Fibroblast of lung (primary cell): ENCODE results near the gene HELLS.

Experiments
- EZH2 ChIP-seq: IDR thresholded peaks from 2 replicates; pipeline ENCODE4 v1.5.1; 2012; ENCODE audit warnings: low read length, control low read depth, mild to moderate bottlenecking; ENCODE audit errors: missing control alignments
- TF ChIP-seq, protein P1 (sequence below), 2 donors: IDR thresholded peaks in 1 of 2; conservative IDR thresholded peaks in 1 of 2; 1 replicate in 1 of 2; 2 replicates in 1 of 2; pipeline ENCODE4 v1.5.1; 2011 to 2012; ENCODE audit warnings: low read length in 2 of 2, control low read depth in 1 of 2, inconsistent platforms in 1 of 2, low read depth in 1 of 2, mild to moderate bottlenecking in 1 of 2

DNA sequence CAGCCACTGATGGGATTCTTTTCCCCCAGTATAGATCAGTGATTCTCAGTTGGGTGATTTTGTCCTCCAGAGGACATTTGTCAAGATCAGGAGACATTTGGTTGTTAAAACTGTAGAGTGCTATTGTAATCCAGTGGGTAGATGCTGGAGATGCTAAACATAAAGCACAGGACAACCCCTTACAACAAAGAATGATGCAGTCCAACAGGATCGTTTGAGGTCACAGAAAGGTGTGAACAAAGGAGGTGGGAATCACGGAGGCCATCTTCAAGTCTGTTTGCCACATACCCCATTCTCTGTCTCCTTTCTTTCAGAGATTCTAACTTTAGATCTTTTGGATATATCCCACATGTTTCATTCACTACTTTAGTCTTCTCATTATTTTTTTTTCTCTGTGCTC, 69.0 kb downstream of the HELLS start:
- TF ChIP-seq, protein P1, sequence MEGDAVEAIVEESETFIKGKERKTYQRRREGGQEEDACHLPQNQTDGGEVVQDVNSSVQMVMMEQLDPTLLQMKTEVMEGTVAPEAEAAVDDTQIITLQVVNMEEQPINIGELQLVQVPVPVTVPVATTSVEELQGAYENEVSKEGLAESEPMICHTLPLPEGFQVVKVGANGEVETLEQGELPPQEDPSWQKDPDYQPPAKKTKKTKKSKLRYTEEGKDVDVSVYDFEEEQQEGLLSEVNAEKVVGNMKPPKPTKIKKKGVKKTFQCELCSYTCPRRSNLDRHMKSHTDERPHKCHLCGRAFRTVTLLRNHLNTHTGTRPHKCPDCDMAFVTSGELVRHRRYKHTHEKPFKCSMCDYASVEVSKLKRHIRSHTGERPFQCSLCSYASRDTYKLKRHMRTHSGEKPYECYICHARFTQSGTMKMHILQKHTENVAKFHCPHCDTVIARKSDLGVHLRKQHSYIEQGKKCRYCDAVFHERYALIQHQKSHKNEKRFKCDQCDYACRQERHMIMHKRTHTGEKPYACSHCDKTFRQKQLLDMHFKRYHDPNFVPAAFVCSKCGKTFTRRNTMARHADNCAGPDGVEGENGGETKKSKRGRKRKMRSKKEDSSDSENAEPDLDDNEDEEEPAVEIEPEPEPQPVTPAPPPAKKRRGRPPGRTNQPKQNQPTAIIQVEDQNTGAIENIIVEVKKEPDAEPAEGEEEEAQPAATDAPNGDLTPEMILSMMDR (conservative IDR thresholded peaks at IDR 0.05 in 1 of 2, IDR thresholded peaks at IDR 0.05 in 1 of 2; ENCODE audit: low read depth in 1 of 2, low read length in 2 of 2), result no peak
- no peak for TF ChIP-seq EZH2
